ENCODE measurements around the gene APEX1. TPM values are rescaled to one million over a fixed set of nuclear protein-coding genes. Genes with fewer than 3 reads are reported as not detected.

APEX1 gene
- total RNA-seq, 2 donors from 2014 or later, result 86.7 to 101 TPM

DNA sequence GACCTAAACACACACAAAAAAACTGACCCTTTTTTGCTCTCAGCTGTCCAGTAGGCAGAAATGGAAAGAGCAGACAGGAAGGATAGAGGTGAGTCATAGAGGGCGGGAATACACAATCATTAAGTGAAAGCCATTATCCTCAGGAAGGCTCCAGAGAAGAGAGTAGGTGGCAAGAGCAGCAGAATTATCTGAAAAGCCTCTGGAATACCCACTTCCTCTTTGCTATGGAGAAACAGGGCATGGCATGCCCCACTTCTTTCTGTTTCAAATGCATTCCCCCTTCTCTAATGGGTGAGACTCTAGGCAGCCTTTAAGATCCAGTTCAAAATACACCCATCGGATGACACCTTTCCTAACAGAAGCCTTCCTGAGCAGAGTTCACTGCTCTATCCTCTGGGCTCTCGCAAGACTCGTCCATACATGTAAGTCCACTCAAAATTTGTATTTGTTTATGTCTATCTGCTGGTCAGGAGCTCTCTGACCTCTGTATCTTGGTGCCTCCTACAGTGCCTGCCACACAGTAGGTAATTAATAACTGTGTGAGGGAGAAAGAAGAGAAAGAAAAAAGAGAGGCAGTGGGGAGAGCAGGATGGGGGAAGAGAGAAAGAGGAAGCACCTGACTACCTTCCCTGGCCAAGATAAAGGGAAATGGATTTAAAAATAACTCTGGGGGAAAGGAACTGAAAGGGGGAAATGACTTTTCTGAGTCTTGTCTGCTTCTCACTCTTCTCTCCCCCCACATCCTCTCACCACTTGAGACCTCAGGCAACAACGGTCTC, 27.6 kb upstream of the APEX1 start:
- ATAC-seq (peak; percentile 42), DNase-seq (peak in 1 of 4 donors; percentile 11)
- TF ChIP-seq POLR2A (IDR thresholded peaks at IDR 0.05), result no peak
- TF ChIP-seq, protein P1, sequence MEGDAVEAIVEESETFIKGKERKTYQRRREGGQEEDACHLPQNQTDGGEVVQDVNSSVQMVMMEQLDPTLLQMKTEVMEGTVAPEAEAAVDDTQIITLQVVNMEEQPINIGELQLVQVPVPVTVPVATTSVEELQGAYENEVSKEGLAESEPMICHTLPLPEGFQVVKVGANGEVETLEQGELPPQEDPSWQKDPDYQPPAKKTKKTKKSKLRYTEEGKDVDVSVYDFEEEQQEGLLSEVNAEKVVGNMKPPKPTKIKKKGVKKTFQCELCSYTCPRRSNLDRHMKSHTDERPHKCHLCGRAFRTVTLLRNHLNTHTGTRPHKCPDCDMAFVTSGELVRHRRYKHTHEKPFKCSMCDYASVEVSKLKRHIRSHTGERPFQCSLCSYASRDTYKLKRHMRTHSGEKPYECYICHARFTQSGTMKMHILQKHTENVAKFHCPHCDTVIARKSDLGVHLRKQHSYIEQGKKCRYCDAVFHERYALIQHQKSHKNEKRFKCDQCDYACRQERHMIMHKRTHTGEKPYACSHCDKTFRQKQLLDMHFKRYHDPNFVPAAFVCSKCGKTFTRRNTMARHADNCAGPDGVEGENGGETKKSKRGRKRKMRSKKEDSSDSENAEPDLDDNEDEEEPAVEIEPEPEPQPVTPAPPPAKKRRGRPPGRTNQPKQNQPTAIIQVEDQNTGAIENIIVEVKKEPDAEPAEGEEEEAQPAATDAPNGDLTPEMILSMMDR (IDR thresholded peaks at IDR 0.05), result no peak
- Histone ChIP-seq H3K36me3 (replicated peaks in 1 of 2; ENCODE audit: insufficient read depth in 1 of 2, low read depth in 2 of 2) (no peaks in the 10 kb centered on the region), H3K9me3 (no peaks in the 10 kb centered on the region), H3K4me3 (no peak overlapping the region), H3K4me1 (peaks cover 8% of the 10 kb centered on the region), H3K27ac (peak overlapping the region in 2 of 4 donors; percentile 31 to 39), H3K27me3 (no peaks in the 10 kb centered on the region)
- WGBS, 2 donors, result 59 to 69% methylated on average over 5 of the region's 5 CpGs
- intact Hi-C loops (cut with DNase I), result no loop called here

DNA sequence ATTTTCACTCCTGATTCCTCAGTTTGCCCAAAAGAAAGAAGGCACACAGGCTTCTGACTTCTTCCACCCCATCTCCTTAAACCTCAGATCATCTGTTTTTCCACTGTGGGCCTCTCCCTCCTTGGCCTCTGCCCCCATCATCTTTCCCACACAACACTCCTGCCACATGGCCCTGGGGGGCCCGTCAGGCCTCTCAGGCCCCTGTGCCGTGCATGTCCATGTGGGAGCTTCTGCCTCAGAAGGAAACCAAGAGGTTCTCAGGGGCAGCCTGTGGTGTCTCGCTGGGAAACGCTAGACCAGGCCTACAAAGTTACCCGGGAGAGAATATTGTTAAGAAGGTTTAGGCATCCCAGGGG, 27.0 kb upstream of the APEX1 start:
- H3K27ac ChIP-seq, result peak overlapping the region in 1 of 4 donors; percentile 31
- DNase-seq (no peak), ATAC-seq (no peak)
- 57 to 80% methylated on average over 5 of the region's 5 CpGs for WGBS, 2 donors
- no peaks in the 10 kb centered on the region for H3K36me3 ChIP-seq (replicated peaks in 1 of 2; ENCODE audit: insufficient read depth in 1 of 2, low read depth in 2 of 2)
- H3K4me1 ChIP-seq, result peaks cover 8% of the 10 kb centered on the region
- H3K9me3 ChIP-seq, result no peaks in the 10 kb centered on the region
- intact Hi-C loops (cut with DNase I), result no loop called here
- no peaks in the 10 kb centered on the region for H3K27me3 ChIP-seq
- TF ChIP-seq POLR2A (IDR thresholded peaks at IDR 0.05), result no peak
- TF ChIP-seq, protein P1 (IDR thresholded peaks at IDR 0.05), result no peak
- no peak overlapping the region for H3K4me3 ChIP-seq

DNA sequence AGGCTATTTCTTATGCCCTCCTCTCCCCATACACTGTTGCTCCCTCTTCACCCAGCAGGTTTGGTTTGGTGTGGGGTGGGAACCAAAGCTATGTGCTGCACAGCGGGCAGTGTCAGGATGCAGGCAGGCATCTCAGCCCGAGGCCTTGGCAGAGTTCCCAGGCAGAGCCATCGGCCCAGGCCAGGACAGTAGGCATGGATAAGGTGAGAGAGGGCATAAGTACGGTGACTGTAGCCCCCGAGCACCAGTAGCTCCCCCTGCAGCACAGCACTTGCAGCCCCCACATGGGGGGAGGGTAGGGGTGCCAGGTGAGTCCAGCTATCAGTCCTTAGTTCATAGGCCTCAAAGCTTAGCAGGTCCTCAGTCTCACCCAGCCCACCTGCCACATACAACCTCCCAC, 26.2 kb upstream of the APEX1 start:
- no peak for TF ChIP-seq POLR2A (IDR thresholded peaks at IDR 0.05)
- TF ChIP-seq, protein P1 (IDR thresholded peaks at IDR 0.05), result no peak
- Histone ChIP-seq H3K4me3 (no peak overlapping the region), H3K36me3 (replicated peaks in 1 of 2; ENCODE audit: insufficient read depth in 1 of 2, low read depth in 2 of 2) (no peaks in the 10 kb centered on the region), H3K9me3 (no peaks in the 10 kb centered on the region), H3K27ac (no peak overlapping the region), H3K27me3 (no peaks in the 10 kb centered on the region), H3K4me1 (peaks cover 8% of the 10 kb centered on the region)
- DNase-seq (no peak), ATAC-seq (no peak)
- WGBS, 2 donors, result 37 to 54% methylated on average over 5 of the region's 5 CpGs
- intact Hi-C loops (cut with DNase I), result no loop called here

DNA sequence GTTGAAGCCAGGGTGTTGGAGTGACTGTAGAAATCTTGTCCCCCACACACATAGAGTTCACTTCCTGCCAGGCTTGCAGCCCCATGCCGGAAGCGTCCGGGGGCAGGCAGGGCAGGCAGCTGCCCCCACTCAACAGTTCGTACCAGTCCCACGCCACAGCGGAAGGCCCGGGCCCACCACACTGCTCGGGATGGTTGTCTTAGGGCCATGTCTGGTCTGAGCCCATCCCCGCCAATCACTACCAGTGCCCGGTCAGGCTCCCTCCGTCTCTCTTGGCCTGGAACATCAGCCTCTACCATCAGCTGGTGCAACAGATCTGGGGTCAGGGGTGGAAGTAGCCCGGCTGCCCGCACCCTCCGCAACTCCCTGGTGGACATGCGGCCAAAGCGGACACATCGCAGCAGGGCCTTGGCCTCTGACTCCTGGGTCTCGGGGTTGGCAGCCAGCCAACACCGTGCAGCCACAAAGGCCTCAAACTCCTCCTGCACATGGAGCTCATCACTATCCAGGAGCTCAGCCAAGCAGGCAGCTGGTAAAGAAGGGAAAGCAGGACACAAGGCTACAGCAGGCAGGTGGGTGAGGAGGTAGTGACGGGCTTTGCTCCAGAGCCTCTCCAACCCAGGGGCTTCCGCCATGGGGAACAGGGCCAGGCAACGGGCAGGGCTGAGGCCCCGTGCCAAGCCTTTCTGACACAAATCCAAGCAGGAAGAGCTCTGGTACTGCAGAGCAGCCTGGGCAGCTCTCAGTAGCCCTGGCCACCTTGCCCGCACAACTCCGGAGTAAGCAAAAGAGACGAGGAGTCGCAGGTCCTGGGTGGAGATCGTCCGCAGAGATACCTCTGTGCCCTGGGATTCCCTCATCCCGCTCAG, 25.0 kb upstream of the APEX1 start:
- peaks cover 8% of the 10 kb centered on the region for H3K4me1 ChIP-seq

More for the DNA sequence above, 25.0 kb upstream of the APEX1 start:
- no peak for TF ChIP-seq POLR2A (IDR thresholded peaks at IDR 0.05)
- no peak overlapping the region for H3K4me3 ChIP-seq
- no peaks in the 10 kb centered on the region for H3K36me3 ChIP-seq (replicated peaks in 1 of 2; ENCODE audit: insufficient read depth in 1 of 2, low read depth in 2 of 2)
- H3K27me3 ChIP-seq, result no peaks in the 10 kb centered on the region
- 47 to 70% methylated on average over 3 to 30 of the region's 30 CpGs for WGBS, 2 donors
- DNase-seq (peak; percentile 38 to 75 (median 56)), ATAC-seq (peak; percentile 48)
- H3K27ac ChIP-seq, result no peak overlapping the region
- intact Hi-C loops (cut with DNase I), result no loop called here
- H3K9me3 ChIP-seq, result no peaks in the 10 kb centered on the region
